ENCODE measurements around the gene ATP10B.

Gene ATP10B

GRCh38 chr5:160547061-160547460, 304.9 kb downstream of the ATP10B start:
- no peak for DNase-seq

- no peak for DNase-seq
Observed at GRCh38 chr5:160545832-160546231, 306.2 kb downstream of the ATP10B start.

- DNase-seq, result no peak
Observed at GRCh38 chr5:160543395-160543794, 308.6 kb downstream of the ATP10B start.

DNA sequence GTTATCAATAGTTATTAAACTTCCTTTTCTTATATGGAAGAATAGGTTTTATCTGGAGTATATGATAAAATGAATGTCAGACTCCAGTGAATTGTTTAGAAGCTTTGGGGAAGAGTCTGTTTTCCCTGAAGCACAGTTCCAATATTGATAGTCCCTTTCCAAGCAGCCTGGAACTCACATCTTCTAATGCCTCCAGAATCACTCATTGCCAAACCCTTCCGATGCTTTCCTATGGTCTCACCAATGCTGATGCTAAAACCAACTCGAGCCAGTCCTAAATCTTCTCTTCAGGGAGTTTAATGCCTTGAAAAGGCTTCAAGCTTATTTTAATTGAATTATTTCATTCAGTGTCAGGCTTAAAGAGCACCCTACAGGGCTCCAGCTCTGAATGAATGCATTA, 309.2 kb downstream of the ATP10B start:
- no peak for DNase-seq

- DNase-seq, result no peak
Observed at GRCh38 chr5:160542281-160542680, 309.7 kb downstream of the ATP10B start.

DNA sequence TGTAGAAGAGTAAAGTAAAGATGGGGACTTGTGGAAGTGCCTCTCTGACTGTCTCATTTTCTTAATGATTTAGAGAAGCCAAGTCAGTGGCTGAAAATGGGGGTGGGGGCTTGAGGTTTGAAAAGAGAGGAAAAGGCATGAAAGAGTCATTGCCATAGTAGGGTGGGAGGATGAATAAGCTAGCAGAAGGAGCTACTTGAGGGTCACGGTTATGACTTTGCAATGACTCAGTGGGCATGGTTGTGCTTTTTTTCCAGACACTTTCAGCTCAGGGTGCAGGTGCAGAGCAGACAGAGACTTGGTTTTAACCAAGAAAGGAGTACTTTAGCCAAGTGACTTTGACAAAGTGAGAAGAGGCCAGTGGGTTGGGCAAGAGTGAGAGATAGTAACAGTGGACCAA, 312.6 kb downstream of the ATP10B start:
- DNase-seq, result no peak

DNA sequence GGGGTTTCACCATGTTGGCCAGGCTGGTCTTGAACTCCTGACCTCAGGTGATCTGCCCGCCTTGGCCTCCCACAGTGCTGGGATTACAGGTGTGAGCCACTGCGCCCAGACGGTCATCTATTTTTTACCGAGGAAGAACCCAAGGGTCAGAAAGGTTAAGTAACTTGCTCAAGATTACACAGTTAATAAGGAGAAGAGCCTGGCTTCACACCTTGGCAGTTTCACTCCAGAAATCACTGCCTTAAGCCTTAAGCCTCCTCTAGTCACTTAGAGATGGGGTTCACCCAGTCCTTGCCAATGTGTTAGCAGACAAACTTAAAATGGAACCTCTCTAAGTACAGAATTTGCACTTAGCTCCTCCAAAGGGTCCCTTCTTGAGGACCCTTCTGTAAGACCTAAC, 314.1 kb downstream of the ATP10B start:
- DNase-seq, result no peak

DNA sequence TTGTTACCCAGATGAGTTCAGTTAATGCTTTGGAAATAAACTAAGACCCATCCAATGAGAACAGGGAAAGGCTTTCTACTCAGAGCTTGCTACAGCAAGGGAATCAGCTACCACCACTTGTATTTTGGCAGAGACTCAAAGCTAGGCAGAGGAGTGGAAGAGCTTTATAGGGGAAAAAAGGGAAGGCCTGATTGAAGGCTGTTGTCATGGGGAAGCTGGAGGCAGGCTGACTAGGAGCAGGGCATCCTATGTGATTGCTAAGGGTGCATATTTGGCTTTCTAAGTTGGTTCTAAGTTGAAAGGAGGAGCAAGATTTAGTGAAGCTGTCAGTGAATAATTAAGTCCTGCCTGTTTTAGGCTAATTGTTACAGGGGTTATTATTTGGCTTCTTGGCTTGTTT, 314.9 kb downstream of the ATP10B start:
- DNase-seq, result no peak

GRCh38 chr5:160534914-160535313, 317.1 kb downstream of the ATP10B start:
- no peak for DNase-seq

- no peak for DNase-seq
Observed at GRCh38 chr5:160534125-160534524, 317.9 kb downstream of the ATP10B start.

- DNase-seq, result no peak
Observed at GRCh38 chr5:160525471-160526261, 326.3 kb downstream of the ATP10B start.

DNA sequence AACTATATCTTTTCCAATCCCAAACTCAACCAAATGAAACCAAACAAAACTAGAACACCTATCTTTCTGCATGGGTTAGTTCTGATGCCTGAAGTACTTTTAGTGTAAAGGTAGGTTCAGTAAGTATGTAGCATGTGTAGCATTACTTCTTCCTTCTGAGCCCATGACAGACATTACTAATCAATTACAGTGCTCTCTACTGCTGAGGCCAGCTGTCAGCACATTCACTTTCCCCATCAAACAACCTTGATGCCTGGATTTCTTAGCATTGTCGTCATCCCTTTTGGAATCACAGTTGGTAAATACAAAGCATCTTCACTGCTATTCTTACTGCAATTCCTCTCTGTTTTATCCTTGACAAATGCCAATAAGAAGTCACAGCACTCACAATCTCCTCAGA, 327.2 kb downstream of the ATP10B start:
- no peak for DNase-seq

DNA sequence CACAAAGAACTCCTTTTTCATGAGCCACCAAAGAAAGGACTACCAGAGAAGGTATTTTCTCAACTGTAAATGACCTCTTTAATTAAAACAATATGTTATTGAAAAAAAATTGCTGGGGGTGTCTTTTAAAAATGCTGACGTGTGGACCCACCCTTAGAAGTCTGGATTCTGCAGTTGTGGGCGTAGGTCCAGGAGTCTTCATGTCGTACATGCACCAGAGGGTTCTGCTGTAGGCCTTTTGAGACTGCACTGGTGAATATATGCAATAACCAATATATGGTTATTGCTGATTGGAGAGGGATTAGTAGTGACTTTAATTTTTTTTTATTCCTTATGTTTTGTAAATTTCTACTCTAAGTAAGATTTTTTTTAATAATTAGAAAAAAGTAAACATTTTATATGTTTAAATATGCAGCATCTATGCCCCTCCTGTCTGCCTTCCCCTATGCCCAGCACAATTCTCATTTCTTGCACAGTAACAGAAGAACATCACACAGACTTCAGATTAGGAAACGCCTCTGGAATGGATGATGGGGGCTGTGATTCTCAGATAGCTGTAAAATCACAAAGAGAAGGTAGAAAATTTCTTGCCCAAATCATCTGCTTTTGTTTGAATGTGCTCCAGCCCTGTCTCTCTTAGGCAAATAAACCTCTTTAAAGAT, 328.4 kb downstream of the ATP10B start:
- DNase-seq, result no peak

DNA sequence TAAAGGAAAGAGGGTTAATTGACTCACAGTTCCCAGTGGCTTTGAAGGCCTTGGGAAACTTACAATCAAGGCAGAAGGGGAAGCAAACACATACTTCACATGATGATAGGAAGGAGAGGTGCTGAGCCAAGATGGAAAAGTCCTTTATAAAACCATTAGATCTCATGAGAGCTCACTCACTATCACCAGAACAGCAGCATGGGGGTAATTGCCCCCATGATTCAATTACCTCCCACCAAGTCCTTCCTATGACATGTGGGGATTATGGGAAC, 330.7 kb downstream of the ATP10B start:
- DNase-seq, result no peak

DNA sequence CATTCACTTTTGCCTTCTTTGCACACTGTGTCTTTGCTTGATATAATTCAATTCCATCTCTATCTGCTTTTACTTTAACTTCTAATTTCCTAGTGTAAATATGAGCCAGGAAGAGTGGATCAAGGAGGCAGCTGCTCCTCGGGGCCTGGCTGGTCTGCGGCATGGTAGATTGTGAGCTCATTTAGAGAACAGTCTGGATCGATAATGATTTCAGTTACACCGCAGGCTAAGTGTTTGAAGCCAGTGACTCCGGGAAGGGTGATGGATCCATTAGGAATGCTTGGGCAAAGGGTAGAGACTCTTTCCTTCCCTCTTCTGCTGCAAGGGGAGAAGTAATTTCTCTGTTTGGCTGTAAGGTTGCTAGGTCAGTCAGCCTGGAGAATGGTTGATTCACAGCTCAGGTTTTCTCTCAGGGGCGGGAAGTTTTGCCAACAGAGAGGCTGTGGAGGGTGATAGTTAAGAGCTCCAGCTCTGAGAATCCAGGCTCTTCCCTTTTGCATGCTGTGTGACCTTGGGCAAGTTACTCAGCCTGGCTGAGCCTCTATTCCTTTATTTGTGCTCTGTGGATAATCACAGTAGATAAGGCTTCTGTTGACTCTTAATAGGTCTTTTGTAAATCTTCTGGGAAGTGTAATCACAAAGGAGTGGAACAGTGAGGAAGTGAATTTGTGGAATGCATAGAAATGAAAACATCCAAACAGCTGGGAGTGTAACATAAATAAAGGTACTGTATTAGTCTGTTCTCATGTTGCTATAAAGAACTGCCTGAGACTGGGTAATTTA, 331.2 kb downstream of the ATP10B start:
- DNase-seq, result no peak

GRCh38 chr5:160516696-160517530, 335.1 kb downstream of the ATP10B start:
- no peak for DNase-seq

GRCh38 chr5:160514866-160515265, 337.1 kb downstream of the ATP10B start:
- no peak for DNase-seq

GRCh38 chr5:160514191-160514590, 337.8 kb downstream of the ATP10B start:
- no peak for DNase-seq

GRCh38 chr5:160513485-160513884, 338.5 kb downstream of the ATP10B start:
- no peak for DNase-seq

Data from inflammatory macrophage treated with lipopolysaccharide for 4 hours (primary cell).